Iris pigment epithelial cell (primary cell): ENCODE data around the gene SH3RF2.
"Not testable (repeated sequence)": the region's sequence is repeated elsewhere in the genome, so short reads cannot be mapped to it uniquely, and the experiment has no call there.

Experiments used
- DNase-seq: peaks from one replicate; pipeline ENCODE4 v3.0.0-alpha.2; 2011; ENCODE audit warnings: low read depth

SH3RF2 gene

GRCh38 chr5:146079695-146080373, 143.5 kb downstream of the SH3RF2 start:
- DNase-seq: peak; percentile 10

- DNase-seq: no peak
Observed at GRCh38 chr5:146081556-146081955, 145.2 kb downstream of the SH3RF2 start.

GRCh38 chr5:146082798-146083197, 146.4 kb downstream of the SH3RF2 start:
- DNase-seq: no peak

GRCh38 chr5:146084376-146084775, 148.0 kb downstream of the SH3RF2 start:
- no peak for DNase-seq

- no peak for DNase-seq
Observed at GRCh38 chr5:146088098-146088497, 151.7 kb downstream of the SH3RF2 start.

- DNase-seq: no peak
Observed at GRCh38 chr5:146089287-146089686, 152.9 kb downstream of the SH3RF2 start.

- no peak for DNase-seq
Observed at GRCh38 chr5:146091881-146092280, 155.5 kb downstream of the SH3RF2 start.

- DNase-seq: no peak
Observed at GRCh38 chr5:146098047-146098446, 161.7 kb downstream of the SH3RF2 start.

GRCh38 chr5:146101646-146102045, 165.3 kb downstream of the SH3RF2 start:
- no peak for DNase-seq

- peak; percentile 41 for DNase-seq
Observed at GRCh38 chr5:146103594-146103993, 167.2 kb downstream of the SH3RF2 start.

GRCh38 chr5:146105477-146105876, 169.1 kb downstream of the SH3RF2 start, which contains the start of gene PLAC8L1:
Gene PLAC8L1, minus strand, starts transcription at chr5:146105577. Its CDS starts 1,266 bp downstream, at chr5:146104311.
- DNase-seq: no peak

- peak; percentile 69 for DNase-seq
Observed at GRCh38 chr5:146107901-146108300, 171.5 kb downstream of the SH3RF2 start.

- DNase-seq: not testable (repeated sequence)
Observed at GRCh38 chr5:146108870-146109269, 172.5 kb downstream of the SH3RF2 start.

GRCh38 chr5:146109379-146109778, 173.0 kb downstream of the SH3RF2 start:
- no peak for DNase-seq

GRCh38 chr5:146111409-146111808, 175.0 kb downstream of the SH3RF2 start:
- no peak for DNase-seq

- no peak for DNase-seq
Observed at GRCh38 chr5:146112476-146112875, 176.1 kb downstream of the SH3RF2 start.
